Stimulated activated naive CD8-positive, alpha-beta T cell treated with anti-CD3 and anti-CD28 coated beads, Interleukin-15, Interleukin-2, amounts not matched to agents 100 ng/mL and 50 ng/mL, for 24 hours (primary cell): ENCODE data around the gene MEFV.
"Not testable (repeated sequence)": the region's sequence is repeated elsewhere in the genome, so short reads cannot be mapped to it uniquely, and the experiment has no call there.

Source experiments
- H3K27ac Mint-ChIP-seq: one replicate; pipeline ENCODE4 v1.8.0; 2021; ENCODE audit warnings: mild to moderate bottlenecking, mixed read lengths
- H3K27me3 Mint-ChIP-seq: one replicate; pipeline ENCODE4 v1.8.0; 2021; ENCODE audit warnings: mixed read lengths
- H3K36me3 Mint-ChIP-seq: one replicate; pipeline ENCODE4 v1.8.0; 2021; ENCODE audit warnings: low read depth, mixed read lengths
- H3K4me1 Mint-ChIP-seq: one replicate; pipeline ENCODE4 v1.8.0; 2021; ENCODE audit warnings: low read depth, mixed read lengths
- H3K4me3 Mint-ChIP-seq: one replicate; pipeline ENCODE4 v1.8.0; 2021; ENCODE audit warnings: mild to moderate bottlenecking, mixed read lengths
- H3K9me3 Mint-ChIP-seq: one replicate; pipeline ENCODE4 v1.8.0; 2021; ENCODE audit warnings: mixed read lengths

Gene MEFV

DNA sequence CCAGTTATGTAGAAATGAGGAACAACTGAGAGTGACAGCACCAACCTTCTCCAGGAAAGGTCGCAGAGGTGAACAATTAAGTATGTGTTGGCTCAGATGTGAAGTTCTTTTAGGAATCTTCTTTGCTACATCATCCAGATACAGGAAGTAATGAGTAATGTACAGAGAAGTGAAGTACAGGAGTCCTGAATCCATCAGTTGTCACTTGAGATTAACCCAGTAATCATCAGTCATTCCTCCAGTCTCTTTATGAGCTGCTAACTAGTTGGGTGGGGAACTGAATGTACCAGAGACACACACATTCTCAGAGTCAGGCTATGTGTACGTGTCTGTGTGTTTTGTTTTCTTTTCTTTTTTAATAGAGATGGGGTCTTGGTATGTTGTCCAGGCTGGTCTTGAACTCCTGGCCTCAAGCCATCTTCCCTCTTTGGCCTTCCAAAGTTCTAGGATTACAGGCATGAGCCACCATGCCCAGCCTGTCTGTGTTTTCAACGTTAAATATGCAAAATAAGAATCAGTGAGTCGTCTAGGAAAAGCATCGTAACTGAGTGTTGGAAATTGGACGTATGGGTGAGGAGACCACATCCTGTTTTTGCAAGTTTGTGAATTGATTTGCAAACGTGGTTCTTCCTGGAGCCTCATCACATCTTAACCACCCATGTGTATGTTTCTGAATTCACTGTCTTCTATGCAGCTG lies 41.4 kb downstream of the MEFV start:
- peaks cover 23% of the 10 kb centered on the region for H3K9me3 Mint-ChIP-seq
- H3K36me3 Mint-ChIP-seq: peaks cover 3% of the 10 kb centered on the region
- H3K27me3 Mint-ChIP-seq: no peaks in the 10 kb centered on the region
- H3K4me1 Mint-ChIP-seq: peaks cover 35% of the 10 kb centered on the region
- H3K27ac Mint-ChIP-seq: peak overlapping the region; percentile 93
- H3K4me3 Mint-ChIP-seq: peak overlapping the region; percentile 51

DNA sequence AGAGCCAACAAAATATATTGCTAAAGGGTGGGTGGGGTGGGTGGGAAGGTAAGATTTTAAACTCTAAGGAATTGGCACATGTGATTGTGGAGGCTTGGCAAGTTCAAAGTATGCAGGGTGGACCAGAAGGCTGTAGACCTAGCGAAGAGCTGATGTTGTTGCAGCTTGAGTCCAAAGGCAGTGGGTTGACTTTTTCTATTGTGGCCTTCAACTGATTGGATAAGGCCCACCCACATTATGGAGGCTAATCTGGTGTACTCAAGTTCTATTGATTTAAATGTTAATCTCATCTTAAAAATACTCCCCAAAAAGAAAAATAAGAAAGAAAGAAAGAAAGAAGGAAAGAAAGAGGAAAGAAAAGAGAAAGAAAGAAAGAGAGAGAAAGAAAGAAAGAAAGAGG lies 43.9 kb downstream of the MEFV start:
- peaks cover 17% of the 10 kb centered on the region for H3K9me3 Mint-ChIP-seq
- no peak overlapping the region for H3K4me3 Mint-ChIP-seq
- no peaks in the 10 kb centered on the region for H3K27me3 Mint-ChIP-seq
- H3K36me3 Mint-ChIP-seq: peaks cover under 1% of the 10 kb centered on the region
- H3K4me1 Mint-ChIP-seq: peaks cover 33% of the 10 kb centered on the region
- H3K27ac Mint-ChIP-seq: no peak overlapping the region

DNA sequence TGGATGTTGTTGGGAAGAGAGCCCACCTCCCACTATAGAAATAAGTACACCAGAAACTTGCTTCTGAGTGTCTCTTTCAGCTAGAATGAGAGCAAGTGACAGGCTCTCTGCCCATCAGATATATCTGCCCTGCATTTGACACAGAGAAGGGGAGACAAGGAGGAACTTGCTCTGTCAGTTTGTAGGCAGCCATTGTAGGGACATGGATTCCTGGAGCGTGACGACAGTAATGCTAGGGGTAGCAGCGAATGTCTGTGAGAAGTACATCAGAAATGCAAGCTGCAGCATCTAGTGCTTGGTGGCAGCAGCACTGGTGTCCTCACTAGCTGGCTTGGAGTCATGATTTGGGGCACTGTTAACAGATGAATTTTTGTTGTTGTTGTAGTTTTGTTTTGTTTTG lies 44.4 kb downstream of the MEFV start:
- peaks cover 20% of the 10 kb centered on the region for H3K9me3 Mint-ChIP-seq
- H3K27ac Mint-ChIP-seq: no peak overlapping the region
- H3K4me3 Mint-ChIP-seq: no peak overlapping the region
- no peaks in the 10 kb centered on the region for H3K27me3 Mint-ChIP-seq
- peaks cover 30% of the 10 kb centered on the region for H3K4me1 Mint-ChIP-seq
- peaks cover 4% of the 10 kb centered on the region for H3K36me3 Mint-ChIP-seq

DNA sequence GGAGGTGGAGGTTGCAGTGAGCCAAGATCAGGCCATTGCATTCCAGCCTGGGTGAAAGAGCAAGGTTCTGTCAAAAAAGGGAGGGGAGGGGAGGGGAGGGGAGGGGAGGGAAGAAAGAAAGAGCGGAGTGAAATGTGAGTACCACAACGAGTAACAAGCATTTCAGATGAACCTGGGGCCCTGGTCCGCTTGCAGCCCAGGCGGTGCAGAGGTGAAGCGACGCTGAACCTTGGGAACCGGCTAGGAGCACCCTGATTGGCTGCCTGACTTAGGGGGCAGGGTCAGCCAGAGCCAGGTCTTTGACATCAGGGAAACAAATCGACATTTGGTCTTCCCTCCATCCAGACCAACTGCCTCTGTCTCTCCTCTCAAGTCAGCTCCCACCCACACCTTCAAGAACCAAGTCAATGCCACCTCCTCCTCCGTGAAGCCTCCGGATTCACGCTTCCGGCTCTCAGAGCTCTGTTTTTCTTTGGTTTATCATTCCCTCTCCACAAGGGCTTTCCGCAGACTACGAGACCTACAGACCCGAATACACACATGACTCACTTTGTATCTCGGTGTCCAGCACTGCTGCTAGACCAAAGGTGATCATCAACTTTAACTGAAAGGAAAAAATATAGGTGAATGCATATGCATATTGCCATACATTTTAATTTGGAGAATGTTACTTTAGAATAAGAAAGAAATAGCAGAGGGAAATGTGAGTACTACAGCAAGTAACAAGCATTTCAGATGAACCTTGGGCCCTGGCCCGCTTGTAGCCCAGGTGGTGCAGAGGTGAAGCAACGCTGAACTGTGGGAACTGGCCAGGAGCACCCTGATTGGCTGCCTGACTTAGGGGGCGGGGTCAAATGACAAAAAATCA lies 49.1 kb downstream of the MEFV start:
- peaks cover 12% of the 10 kb centered on the region for H3K27me3 Mint-ChIP-seq

GRCh38 chr16:3205939-3206338 lies 50.5 kb downstream of the MEFV start:
- not testable (repeated sequence) for H3K4me3 Mint-ChIP-seq, H3K36me3 Mint-ChIP-seq, H3K9me3 Mint-ChIP-seq, H3K27ac Mint-ChIP-seq, H3K4me1 Mint-ChIP-seq
- H3K27me3 Mint-ChIP-seq: peaks cover 20% of the 10 kb centered on the region

More for the DNA sequence above, 49.1 kb downstream of the MEFV start:
- Mint-ChIP-seq H3K9me3 (peaks cover 14% of the 10 kb centered on the region), H3K4me3 (no peak overlapping the region), H3K27ac (no peak overlapping the region), H3K4me1 (no peaks in the 10 kb centered on the region), H3K36me3 (peaks cover 8% of the 10 kb centered on the region)

DNA sequence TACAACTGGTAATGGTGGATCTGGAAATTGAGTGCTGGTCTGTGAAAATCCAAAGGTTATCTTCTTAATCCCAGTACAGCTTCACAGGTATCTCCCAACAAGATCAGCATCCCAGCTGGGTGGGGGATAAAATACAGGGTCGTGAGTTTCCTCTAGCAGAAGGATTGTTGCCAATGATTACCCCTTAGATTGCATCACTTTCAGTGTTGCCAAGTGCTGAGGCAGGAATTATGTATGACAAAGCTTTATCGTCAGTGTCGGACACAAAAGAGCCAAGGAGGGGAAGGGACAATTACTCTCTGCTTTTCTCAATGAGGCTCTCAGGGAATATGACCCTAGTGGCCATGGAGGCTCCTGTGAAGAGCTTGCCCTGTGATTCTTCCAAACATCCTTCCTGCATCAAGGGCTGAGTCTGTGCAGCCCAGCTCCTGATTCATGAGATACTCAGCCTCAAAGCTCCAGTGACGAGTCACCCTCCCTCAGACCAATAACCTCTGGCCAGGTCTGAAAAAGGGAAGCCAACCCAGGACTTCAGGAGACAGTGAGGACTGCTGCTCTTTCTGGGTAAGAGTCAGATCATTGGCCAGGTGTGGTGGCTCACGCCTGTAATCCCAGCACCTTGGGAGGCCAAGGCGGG lies 53.4 kb downstream of the MEFV start:
- H3K4me1 Mint-ChIP-seq: no peaks in the 10 kb centered on the region
- peaks cover 20% of the 10 kb centered on the region for H3K27me3 Mint-ChIP-seq
- H3K9me3 Mint-ChIP-seq: peaks cover 9% of the 10 kb centered on the region
- peaks cover 8% of the 10 kb centered on the region for H3K36me3 Mint-ChIP-seq
- H3K27ac Mint-ChIP-seq: no peak overlapping the region
- H3K4me3 Mint-ChIP-seq: no peak overlapping the region

- H3K9me3 Mint-ChIP-seq: no peaks in the 10 kb centered on the region
- no peak overlapping the region for H3K27ac Mint-ChIP-seq
- H3K4me1 Mint-ChIP-seq: no peaks in the 10 kb centered on the region
- no peaks in the 10 kb centered on the region for H3K36me3 Mint-ChIP-seq
- H3K27me3 Mint-ChIP-seq: peaks cover 33% of the 10 kb centered on the region
- no peak overlapping the region for H3K4me3 Mint-ChIP-seq
Observed at GRCh38 chr16:3198334-3199072, 57.9 kb downstream of the MEFV start.

- not testable (repeated sequence) for H3K4me1 Mint-ChIP-seq, H3K9me3 Mint-ChIP-seq, H3K36me3 Mint-ChIP-seq, H3K27ac Mint-ChIP-seq, H3K4me3 Mint-ChIP-seq
- H3K27me3 Mint-ChIP-seq: peaks cover 34% of the 10 kb centered on the region
Observed at GRCh38 chr16:3197694-3198333, 58.6 kb downstream of the MEFV start.

DNA sequence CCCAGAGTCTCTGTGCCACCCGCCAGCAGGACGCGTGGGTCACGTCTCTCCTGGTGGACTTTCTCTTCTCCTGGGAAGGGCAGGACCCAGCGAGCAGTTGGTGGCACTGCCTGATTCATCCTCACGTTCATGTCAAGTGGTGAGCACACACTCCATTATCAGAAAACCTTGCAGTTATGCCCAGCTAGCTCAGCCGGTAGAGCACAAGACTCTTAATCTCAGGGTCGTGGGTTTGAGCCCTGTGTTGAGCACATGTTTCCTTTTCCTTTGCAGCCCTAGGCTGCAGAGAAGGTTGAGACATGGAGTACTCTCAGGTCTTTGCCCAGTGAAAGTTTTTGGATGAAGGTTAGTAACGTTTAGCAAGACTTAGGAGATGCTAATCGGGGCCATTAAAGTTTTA lies 60.5 kb downstream of the MEFV start:
- Mint-ChIP-seq H3K9me3 (no peaks in the 10 kb centered on the region), H3K27ac (no peak overlapping the region), H3K4me3 (no peak overlapping the region), H3K4me1 (peaks cover 10% of the 10 kb centered on the region), H3K36me3 (peaks cover 6% of the 10 kb centered on the region), H3K27me3 (peaks cover 39% of the 10 kb centered on the region)

DNA sequence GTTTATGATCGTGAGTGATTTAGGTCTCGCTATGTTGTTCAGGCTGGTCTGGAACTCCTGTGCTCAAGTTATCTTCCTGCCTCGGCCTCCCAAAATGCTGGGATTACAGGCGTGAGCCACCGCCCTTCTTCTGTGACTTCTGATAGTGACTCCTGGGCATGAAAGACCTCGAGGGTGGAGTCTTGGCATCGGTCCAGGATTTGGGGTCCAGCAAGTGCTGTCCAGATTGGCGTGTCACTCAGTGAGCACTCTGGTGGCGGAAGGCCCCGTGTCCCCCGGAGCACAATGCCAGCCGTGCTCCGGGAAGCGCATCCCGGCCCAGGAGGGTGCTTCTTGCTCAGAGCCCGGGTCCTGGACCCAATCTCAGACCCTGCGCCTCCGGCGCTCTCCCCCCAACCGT lies 61.6 kb downstream of the MEFV start:
- Mint-ChIP-seq H3K36me3 (peaks cover 8% of the 10 kb centered on the region), H3K27ac (no peak overlapping the region), H3K9me3 (no peaks in the 10 kb centered on the region), H3K4me1 (peaks cover 22% of the 10 kb centered on the region), H3K4me3 (no peak overlapping the region), H3K27me3 (peaks cover 50% of the 10 kb centered on the region)

GRCh38 chr16:3193221-3194212 lies 62.9 kb downstream of the MEFV start:
- H3K4me1 Mint-ChIP-seq: peaks cover 34% of the 10 kb centered on the region
- no peak overlapping the region for H3K27ac Mint-ChIP-seq
- no peaks in the 10 kb centered on the region for H3K9me3 Mint-ChIP-seq
- peaks cover 62% of the 10 kb centered on the region for H3K27me3 Mint-ChIP-seq
- peaks cover 13% of the 10 kb centered on the region for H3K36me3 Mint-ChIP-seq
- no peak overlapping the region for H3K4me3 Mint-ChIP-seq

DNA sequence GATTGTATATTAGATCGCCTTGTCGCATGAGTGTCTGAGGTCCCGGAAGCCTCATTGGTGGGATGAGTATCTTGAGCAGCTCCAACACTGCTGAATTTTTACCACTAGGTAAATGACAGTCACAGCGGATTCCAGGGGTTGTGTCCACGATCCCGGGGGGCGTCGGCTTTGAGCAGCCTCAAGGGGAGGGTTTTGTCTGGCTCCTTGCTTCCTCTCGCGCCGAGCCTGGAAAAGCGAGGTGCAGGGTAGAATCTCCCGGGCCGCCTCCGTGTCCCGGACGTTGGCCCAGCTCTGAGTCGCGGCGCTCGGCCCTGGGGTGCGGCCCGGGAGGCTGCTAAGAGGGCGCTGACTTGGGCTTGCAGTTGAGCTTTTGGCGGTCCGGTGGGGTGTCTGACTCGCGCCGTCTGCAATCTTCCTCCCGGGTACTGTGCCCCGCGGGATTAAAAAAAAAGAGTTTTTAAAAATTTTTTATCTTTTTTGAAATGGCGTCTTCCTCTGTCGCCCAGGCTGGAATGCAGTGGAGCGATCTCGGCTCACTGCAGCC lies 63.9 kb downstream of the MEFV start:
- Mint-ChIP-seq H3K4me1 (peaks cover 43% of the 10 kb centered on the region), H3K9me3 (no peaks in the 10 kb centered on the region), H3K4me3 (no peak overlapping the region), H3K27me3 (peaks cover 70% of the 10 kb centered on the region), H3K27ac (no peak overlapping the region), H3K36me3 (peaks cover 13% of the 10 kb centered on the region)
